ENCODE results near the gene YY1AP1.
"Not testable (repeated sequence)": the region's sequence is repeated elsewhere in the genome, so short reads cannot be mapped to it uniquely, and the experiment has no call there.

DNA sequence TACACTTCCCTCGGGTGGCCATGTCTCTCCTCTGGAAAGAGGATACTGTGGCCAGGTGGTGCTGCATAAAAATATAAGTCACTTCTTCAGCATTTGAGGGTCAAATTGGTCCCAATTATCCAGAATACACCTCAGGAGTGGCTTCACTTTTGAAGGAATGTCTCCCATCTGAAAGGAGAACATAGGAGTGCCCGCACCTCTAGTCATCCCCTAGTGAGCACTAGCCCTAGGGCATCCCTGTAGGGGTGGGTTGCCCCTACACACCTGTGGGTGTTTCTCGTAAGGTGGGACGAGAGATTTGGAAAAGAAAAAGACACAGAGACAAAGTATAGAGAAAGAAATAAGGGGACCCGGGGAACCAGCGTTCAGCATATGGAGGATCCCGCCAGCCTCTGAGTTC lies 62.1 kb downstream of the YY1AP1 start:
- TF ChIP-seq, protein P1, sequence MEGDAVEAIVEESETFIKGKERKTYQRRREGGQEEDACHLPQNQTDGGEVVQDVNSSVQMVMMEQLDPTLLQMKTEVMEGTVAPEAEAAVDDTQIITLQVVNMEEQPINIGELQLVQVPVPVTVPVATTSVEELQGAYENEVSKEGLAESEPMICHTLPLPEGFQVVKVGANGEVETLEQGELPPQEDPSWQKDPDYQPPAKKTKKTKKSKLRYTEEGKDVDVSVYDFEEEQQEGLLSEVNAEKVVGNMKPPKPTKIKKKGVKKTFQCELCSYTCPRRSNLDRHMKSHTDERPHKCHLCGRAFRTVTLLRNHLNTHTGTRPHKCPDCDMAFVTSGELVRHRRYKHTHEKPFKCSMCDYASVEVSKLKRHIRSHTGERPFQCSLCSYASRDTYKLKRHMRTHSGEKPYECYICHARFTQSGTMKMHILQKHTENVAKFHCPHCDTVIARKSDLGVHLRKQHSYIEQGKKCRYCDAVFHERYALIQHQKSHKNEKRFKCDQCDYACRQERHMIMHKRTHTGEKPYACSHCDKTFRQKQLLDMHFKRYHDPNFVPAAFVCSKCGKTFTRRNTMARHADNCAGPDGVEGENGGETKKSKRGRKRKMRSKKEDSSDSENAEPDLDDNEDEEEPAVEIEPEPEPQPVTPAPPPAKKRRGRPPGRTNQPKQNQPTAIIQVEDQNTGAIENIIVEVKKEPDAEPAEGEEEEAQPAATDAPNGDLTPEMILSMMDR (conservative IDR thresholded peaks at IDR 0.05; ENCODE audit: low read depth, low read length), result not testable (repeated sequence)
- not testable (repeated sequence) for TF ChIP-seq EZH2phosphoT487 (IDR thresholded peaks at IDR 0.05; ENCODE audit: borderline replicate concordance, low read length)

Data from PC-3 (cell line).